SK-N-SH (cell line): ENCODE measurements around the gene FSHR. TPM values are rescaled to one million over a fixed set of nuclear protein-coding genes. Genes with fewer than 3 reads are reported as not detected.

ENCODE experiments used
- CTCF ChIA-PET: fragments of 300-600, 350-600 bp; formaldehyde crosslinking; extraction: SDS; loops from one replicate; lab custom pipeline; 2021; lab: Yijun Ruan, JAX
- POLR2A ChIA-PET: fragments of 350-600 bp; sonication (Branson Sonifier 250); formaldehyde crosslinking; extraction: SDS; loops from one replicate; lab custom pipeline; 2020; ENCODE audit warnings: antibody characterized with exemption, inconsistent platforms; lab: Yijun Ruan, JAX
- DNase-seq: peaks from one replicate; pipeline ENCODE4 v3.0.0; 2012
- H2AFZ ChIP-seq: fragments of 200-600 bp; sonication (generic); 2 replicates; pipeline ENCODE4 v1.8.1; 2016; ENCODE audit warnings: antibody characterized with exemption, mild to moderate bottlenecking, low read depth
- H3F3A ChIP-seq: fragments of 200-600 bp; sonication (generic); replicated peaks from 2 replicates; pipeline ENCODE3; 2016; ENCODE audit warnings: antibody characterized with exemption, mild to moderate bottlenecking; ENCODE audit not compliant: insufficient read depth
- H3K27ac ChIP-seq, 2 experiments: fragments of 200-500 bp in 1 of 2; fragments of 200-600 bp in 1 of 2; sonication (Bioruptor generic) in 1 of 2; sonication (generic), shearing (Covaris generic) in 1 of 2; 2 replicates each; pipeline versions ENCODE4 v1.5.1 to v1.6.1; 2014 to 2016; ENCODE audit warnings: low read depth in 2 of 2, inconsistent platforms in 1 of 2, low read length in 1 of 2, mild to moderate bottlenecking in 1 of 2, mixed read lengths in 1 of 2
- H3K27me3 ChIP-seq: fragments of 200-600 bp; sonication (generic), shearing (Covaris generic); 2 replicates; pipeline ENCODE4 v1.6.1; 2016; ENCODE audit warnings: mixed run types; ENCODE audit not compliant: insufficient read depth
- H3K36me3 ChIP-seq, 2 experiments: fragments of 200-500 bp in 1 of 2; fragments of 200-600 bp in 1 of 2; sonication (Bioruptor generic) in 1 of 2; sonication (generic) in 1 of 2; replicated peaks in 1 of 2; 2 replicates each; pipeline versions ENCODE3 to v1.5.1; 2014 to 2016; ENCODE audit warnings: low read length in 1 of 2, mild to moderate bottlenecking in 1 of 2; ENCODE audit not compliant: insufficient read depth in 2 of 2, control insufficient read depth in 1 of 2
- H3K4me1 ChIP-seq, 2 experiments: fragments of 200-500 bp in 1 of 2; fragments of 200-600 bp in 1 of 2; sonication (Bioruptor generic) in 1 of 2; sonication (generic), shearing (Covaris generic) in 1 of 2; 2 replicates each; pipeline versions ENCODE4 v1.5.1 to v1.6.1; 2014 to 2016; ENCODE audit warnings: low read depth in 1 of 2, low read length in 1 of 2, mixed run types in 1 of 2; ENCODE audit not compliant: insufficient read depth in 2 of 2, control insufficient read depth in 1 of 2
- H3K4me2 ChIP-seq: fragments of 200-600 bp; sonication (generic), shearing (Covaris generic); 2 replicates; pipeline ENCODE4 v1.6.1; 2017; ENCODE audit warnings: mixed run types
- H3K4me3 ChIP-seq, 2 experiments: fragments of 200-500 bp in 1 of 2; fragments of 200-600 bp in 1 of 2; sonication (Bioruptor generic) in 1 of 2; sonication (generic), shearing (Covaris generic) in 1 of 2; 2 replicates each; pipeline versions ENCODE4 v1.5.1 to v1.8.1; 2014 to 2016; ENCODE audit warnings: low read depth in 2 of 2, inconsistent platforms in 1 of 2, low read length in 1 of 2, mild to moderate bottlenecking in 1 of 2, mixed read lengths in 1 of 2, moderate library complexity in 1 of 2
- H3K79me2 ChIP-seq: fragments of 200-600 bp; sonication (generic); 2 replicates; pipeline ENCODE4 v1.8.1; 2017; ENCODE audit warnings: mild to moderate bottlenecking; ENCODE audit not compliant: insufficient read depth
- H3K9ac ChIP-seq: fragments of 200-600 bp; sonication (generic); 2 replicates; pipeline ENCODE4 v1.6.1; 2017; ENCODE audit warnings: mixed run types
- H3K9me2 ChIP-seq: fragments of 200-600 bp; sonication (generic); 2 replicates; pipeline ENCODE4 v1.6.1; 2017; ENCODE audit warnings: mixed run types
- H3K9me3 ChIP-seq: fragments of 200-600 bp; sonication (generic); 2 replicates; pipeline ENCODE4 v1.6.1; 2017; ENCODE audit warnings: mixed run types, mild to moderate bottlenecking, moderate library complexity
- H4K20me1 ChIP-seq: fragments of 200-600 bp; sonication (generic); 2 replicates; pipeline ENCODE4 v1.6.1; 2017; ENCODE audit warnings: mild to moderate bottlenecking, mixed run types; ENCODE audit not compliant: insufficient read depth
- CHD2 ChIP-seq: fragments of 150-350 bp; IDR thresholded peaks from 2 replicates; pipeline ENCODE4 v1.6.1; 2018; ENCODE audit warnings: low read length; ENCODE audit not compliant: partially characterized antibody
- FOSL2 ChIP-seq: IDR thresholded peaks from 2 replicates; pipeline ENCODE4 v1.4.0; 2012; ENCODE audit warnings: low read depth, mild to moderate bottlenecking, moderate library complexity, borderline replicate concordance
- FOXM1 ChIP-seq: IDR thresholded peaks from 2 replicates; pipeline ENCODE4 v1.4.0; 2012; ENCODE audit warnings: low read depth, mild to moderate bottlenecking
- IRF3 ChIP-seq: fragments of 150-350 bp; IDR thresholded peaks from 2 replicates; pipeline ENCODE4 v1.6.1; 2016; ENCODE audit warnings: mild to moderate bottlenecking, low read depth, low read length
- MAX ChIP-seq: IDR thresholded peaks from 2 replicates; pipeline ENCODE4 v1.4.0; 2012; ENCODE audit warnings: low read depth
- MEF2A ChIP-seq: IDR thresholded peaks from 2 replicates; pipeline ENCODE4 v1.4.0; 2012; ENCODE audit warnings: low read depth, borderline replicate concordance
- MXI1 ChIP-seq: IDR thresholded peaks from 2 replicates; pipeline ENCODE4 v1.6.1; 2012; ENCODE audit warnings: mild to moderate bottlenecking, low read depth, low read length, improper control_type of control experiment
- NRF1 ChIP-seq: IDR thresholded peaks from 2 replicates; pipeline ENCODE4 v1.6.1; 2012; ENCODE audit warnings: low read depth, mild to moderate bottlenecking, low read length
- RAD21 ChIP-seq: IDR thresholded peaks from 2 replicates; pipeline ENCODE4 v1.6.1; 2012; ENCODE audit warnings: mild to moderate bottlenecking, low read length
- RCOR1 ChIP-seq: fragments of 150-350 bp; IDR thresholded peaks from 2 replicates; pipeline ENCODE4 v1.6.1; 2017; ENCODE audit warnings: antibody characterized with exemption, low read length
- REST ChIP-seq: IDR thresholded peaks from 2 replicates; pipeline ENCODE4 v1.6.1; 2012; ENCODE audit warnings: mild to moderate bottlenecking, low read depth, low read length, moderate library complexity
- RFX5 ChIP-seq: IDR thresholded peaks from 2 replicates; pipeline ENCODE4 v1.6.1; 2012; ENCODE audit warnings: mild to moderate bottlenecking, improper control_type of control experiment, low read length
- RXRA ChIP-seq: IDR thresholded peaks from 2 replicates; pipeline ENCODE4 v1.4.0; 2012; ENCODE audit warnings: low read depth, mild to moderate bottlenecking, borderline replicate concordance
- SIN3A ChIP-seq: IDR thresholded peaks from 2 replicates; pipeline ENCODE4 v1.6.1; 2012; ENCODE audit warnings: low read depth, mild to moderate bottlenecking, low read length, moderate library complexity, borderline replicate concordance
- SMC3 ChIP-seq: IDR thresholded peaks from 2 replicates; pipeline ENCODE4 v1.6.1; 2012; ENCODE audit warnings: low read depth, low read length, improper control_type of control experiment
- TAF1 ChIP-seq: IDR thresholded peaks from 2 replicates; pipeline ENCODE4 v1.6.1; 2012; ENCODE audit warnings: low read depth, mild to moderate bottlenecking, low read length, moderate library complexity, borderline replicate concordance
- TCF12 ChIP-seq: IDR thresholded peaks from 2 replicates; pipeline ENCODE4 v1.4.0; 2012
- TEAD4 ChIP-seq: IDR thresholded peaks from 2 replicates; pipeline ENCODE4 v1.4.0; 2012; ENCODE audit warnings: mild to moderate bottlenecking, borderline replicate concordance; ENCODE audit not compliant: insufficient read depth
- YY1 ChIP-seq: IDR thresholded peaks from 2 replicates; pipeline ENCODE4 v1.4.0; 2012; ENCODE audit warnings: low read depth, mild to moderate bottlenecking
- WGBS: methylation state at CpG from one replicate; pipeline ENCODE4 v1.1.6; 2017; ENCODE audit warnings: low lambda C conversion rate; 5-methylcytosine and 5-hydroxymethylcytosine counted together
- polyA plus RNA-seq, 3 experiments: library from polyadenylated mRNA; depleted of rRNA; stranded (reverse); fragments of >200 nt; gene quantifications; 2 replicates each; pipeline ENCODE4 v1.2.3, GENCODE V29; 2012

FSHR gene
- polyA plus RNA-seq, 1 of the 3 experiments (the other 2 are of a cell fraction): not detected

- Histone ChIP-seq H3K27ac (no peak overlapping the region), H3K4me3 (no peak overlapping the region), H3K9me3 (0 out of 2 replicates have a peak, but pooled peaks cover 8% of the 10 kb centered on the region), H3K4me1 (no peaks in the 10 kb centered on the region; a peak in 1 of 4 replicates), H3K79me2 (no peaks in the 10 kb centered on the region), H4K20me1 (no peaks in the 10 kb centered on the region), H3K27me3 (no peaks in the 10 kb centered on the region), H2AFZ (no peak overlapping the region), H3K36me3 (no peaks in the 10 kb centered on the region), H3F3A (no peaks in the 10 kb centered on the region), H3K9me2 (no peaks in the 10 kb centered on the region), H3K9ac (no peak overlapping the region), H3K4me2 (no peak overlapping the region)
- no peak for DNase-seq
- 11% methylated on average over 1 of the region's 1 CpG for WGBS
- ChIA-PET CTCF (no interaction called here), POLR2A (no interaction called here)
- TF ChIP-seq FOXM1 (no peak), TEAD4 (no peak), RAD21 (no peak), RCOR1 (no peak), CHD2 (no peak), TAF1 (no peak), SIN3A (no peak), TCF12 (no peak)
Measured at GRCh38 chr2:49129034-49129433, 25.3 kb downstream of the FSHR start.

- CTCF ChIA-PET: interaction anchor here (0.6 to 1.1 kb wide), 2 partner anchors 10 to 66 kb away, joined by 3 read pairs; no protein-coding TSS in a partner anchor
- H3K9me2 ChIP-seq: no peaks in the 10 kb centered on the region
- H3K27me3 ChIP-seq: no peaks in the 10 kb centered on the region
- H3K4me2 ChIP-seq: no peak overlapping the region
- no peak overlapping the region for H2AFZ ChIP-seq
- no peaks in the 10 kb centered on the region for H3K9me3 ChIP-seq
- DNase-seq: no peak
- TF ChIP-seq SMC3 (no peak), YY1 (no peak), RAD21 (no peak), MAX (no peak), TEAD4 (no peak), RFX5 (no peak), NRF1 (no peak), REST (no peak), FOSL2 (no peak), IRF3 (no peak), MXI1 (no peak), FOXM1 (no peak), RXRA (no peak), MEF2A (no peak)
- no peaks in the 10 kb centered on the region for H3K4me1 ChIP-seq
- no peak overlapping the region for H3K9ac ChIP-seq
- H3K4me3 ChIP-seq: no peak overlapping the region
- no peaks in the 10 kb centered on the region for H3K36me3 ChIP-seq
- no peaks in the 10 kb centered on the region for H3F3A ChIP-seq
- POLR2A ChIA-PET: no interaction called here
- H3K27ac ChIP-seq: no peak overlapping the region
- H4K20me1 ChIP-seq: no peaks in the 10 kb centered on the region
- 12% methylated on average over 1 of the region's 1 CpG for WGBS
- no peaks in the 10 kb centered on the region for H3K79me2 ChIP-seq
Measured at GRCh38 chr2:49123600-49123999, 30.7 kb downstream of the FSHR start.
